Measurements from ENCODE around the gene ZCCHC9.

ZCCHC9 gene

GRCh38 chr5:81355291-81356251 is 54.2 kb downstream of the ZCCHC9 start:
- DNase-seq (ENCODE audit: low read depth, low spot score): no peak

GRCh38 chr5:81359108-81359507 is 57.7 kb downstream of the ZCCHC9 start:
- no peak for DNase-seq (ENCODE audit: low read depth, low spot score)

GRCh38 chr5:81359881-81360280 is 58.5 kb downstream of the ZCCHC9 start:
- DNase-seq (ENCODE audit: low read depth, low spot score): no peak

GRCh38 chr5:81360640-81361039 is 59.3 kb downstream of the ZCCHC9 start:
- no peak for DNase-seq (ENCODE audit: low read depth, low spot score)

- no peak for DNase-seq (ENCODE audit: low read depth, low spot score)
These were observed 60.2 kb downstream of the ZCCHC9 start for GRCh38 chr5:81361600-81361999.

All from astrocyte of the hippocampus (primary cell).